ENCODE results near the gene CST3.
"Not testable (repeated sequence)": the region's sequence is repeated elsewhere in the genome, so short reads cannot be mapped to it uniquely, and the experiment has no call there.

Gene CST3

DNA sequence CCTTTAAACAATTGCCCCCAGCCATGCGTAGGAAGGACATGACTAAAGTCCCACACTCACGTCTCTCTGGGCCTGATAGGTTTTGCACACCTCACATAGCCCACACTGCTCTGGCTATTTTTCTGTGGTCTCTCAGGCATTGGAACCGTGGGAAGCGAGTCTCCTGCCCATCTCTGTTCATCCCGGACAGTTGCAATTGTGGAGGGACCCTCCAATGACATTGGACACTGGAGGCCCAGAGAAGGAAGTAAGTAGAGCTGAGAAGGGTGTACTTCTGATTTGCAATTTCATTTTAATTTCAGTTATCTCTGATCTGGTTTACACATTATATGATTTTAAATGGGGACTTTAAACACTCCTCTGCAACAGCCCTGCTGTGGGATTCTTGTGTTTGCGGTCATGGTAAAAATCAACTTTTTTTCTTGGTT, 23.3 kb upstream of the CST3 start:
- H3K27ac ChIP-seq = no peak overlapping the region
- TF ChIP-seq, protein P1, sequence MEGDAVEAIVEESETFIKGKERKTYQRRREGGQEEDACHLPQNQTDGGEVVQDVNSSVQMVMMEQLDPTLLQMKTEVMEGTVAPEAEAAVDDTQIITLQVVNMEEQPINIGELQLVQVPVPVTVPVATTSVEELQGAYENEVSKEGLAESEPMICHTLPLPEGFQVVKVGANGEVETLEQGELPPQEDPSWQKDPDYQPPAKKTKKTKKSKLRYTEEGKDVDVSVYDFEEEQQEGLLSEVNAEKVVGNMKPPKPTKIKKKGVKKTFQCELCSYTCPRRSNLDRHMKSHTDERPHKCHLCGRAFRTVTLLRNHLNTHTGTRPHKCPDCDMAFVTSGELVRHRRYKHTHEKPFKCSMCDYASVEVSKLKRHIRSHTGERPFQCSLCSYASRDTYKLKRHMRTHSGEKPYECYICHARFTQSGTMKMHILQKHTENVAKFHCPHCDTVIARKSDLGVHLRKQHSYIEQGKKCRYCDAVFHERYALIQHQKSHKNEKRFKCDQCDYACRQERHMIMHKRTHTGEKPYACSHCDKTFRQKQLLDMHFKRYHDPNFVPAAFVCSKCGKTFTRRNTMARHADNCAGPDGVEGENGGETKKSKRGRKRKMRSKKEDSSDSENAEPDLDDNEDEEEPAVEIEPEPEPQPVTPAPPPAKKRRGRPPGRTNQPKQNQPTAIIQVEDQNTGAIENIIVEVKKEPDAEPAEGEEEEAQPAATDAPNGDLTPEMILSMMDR (conservative IDR thresholded peaks at IDR 0.05; ENCODE audit: low read depth, low read length) = no peak
- no peaks in the 10 kb centered on the region for H3K27me3 ChIP-seq (ENCODE audit: insufficient read depth, low read depth)
- no peaks in the 10 kb centered on the region for H3K4me1 ChIP-seq (ENCODE audit: low read depth, poor library complexity, severe bottlenecking)
- no peak overlapping the region for H3K4me3 ChIP-seq (IDR thresholded peaks at IDR 0.05; ENCODE audit: insufficient read depth, low read depth, low read length)
- no peaks in the 10 kb centered on the region for H4K20me1 ChIP-seq (ENCODE audit: insufficient read depth)
- H3K36me3 ChIP-seq (ENCODE audit: insufficient read depth) = no peaks in the 10 kb centered on the region
- no peak overlapping the region for H3K9ac ChIP-seq
- no peak overlapping the region for H3K4me2 ChIP-seq
- H2AFZ ChIP-seq (ENCODE audit: low read depth) = no peak overlapping the region
- no peaks in the 10 kb centered on the region for H3K79me2 ChIP-seq (ENCODE audit: insufficient read depth, low read depth)

DNA sequence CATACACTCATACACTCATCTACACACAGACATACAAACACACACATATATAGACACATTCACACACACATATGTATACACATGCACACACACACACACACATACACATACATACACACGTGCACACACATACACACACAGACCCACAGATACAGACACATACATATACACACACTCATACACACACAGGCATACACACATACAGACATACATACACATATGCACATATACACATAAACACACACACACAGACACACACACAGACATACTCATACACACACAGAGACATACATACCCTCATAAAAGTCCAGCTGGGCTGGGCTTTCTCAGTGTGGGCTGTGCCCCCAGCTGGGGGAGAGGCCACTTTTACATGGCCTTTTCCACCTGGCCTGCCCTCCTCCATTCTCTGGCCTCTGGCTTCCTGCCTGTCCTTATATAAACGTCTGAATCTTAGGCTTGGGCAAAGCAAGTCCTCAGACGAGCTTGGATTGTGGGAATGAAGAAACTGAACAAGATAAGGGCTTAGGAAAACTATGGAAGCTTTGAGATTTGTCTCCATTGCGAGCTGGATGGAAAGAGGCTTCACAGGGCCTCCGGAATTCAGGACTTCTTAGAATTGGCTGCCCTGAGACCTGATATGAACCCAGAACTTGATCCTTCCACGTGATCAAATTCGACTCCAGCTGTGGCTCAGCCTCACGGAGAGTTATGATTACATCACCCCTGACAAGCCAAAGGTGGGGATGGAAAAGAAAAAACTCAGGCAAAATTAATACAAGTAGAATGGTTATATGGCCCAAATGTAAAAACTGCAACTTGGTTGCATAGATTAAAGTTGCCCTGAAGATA, 22.5 kb upstream of the CST3 start:
- Histone ChIP-seq H3K36me3 (ENCODE audit: insufficient read depth) (no peaks in the 10 kb centered on the region), H3K27me3 (ENCODE audit: insufficient read depth, low read depth) (no peaks in the 10 kb centered on the region), H3K4me3 (IDR thresholded peaks at IDR 0.05; ENCODE audit: insufficient read depth, low read depth, low read length) (no peak overlapping the region), H2AFZ (ENCODE audit: low read depth) (no peak overlapping the region), H3K9ac (no peak overlapping the region), H3K4me2 (no peak overlapping the region), H3K4me1 (ENCODE audit: low read depth, poor library complexity, severe bottlenecking) (no peaks in the 10 kb centered on the region), H3K27ac (no peak overlapping the region), H4K20me1 (ENCODE audit: insufficient read depth) (no peaks in the 10 kb centered on the region), H3K79me2 (ENCODE audit: insufficient read depth, low read depth) (no peaks in the 10 kb centered on the region)
- TF ChIP-seq, protein P1 (conservative IDR thresholded peaks at IDR 0.05; ENCODE audit: low read depth, low read length) = no peak

DNA sequence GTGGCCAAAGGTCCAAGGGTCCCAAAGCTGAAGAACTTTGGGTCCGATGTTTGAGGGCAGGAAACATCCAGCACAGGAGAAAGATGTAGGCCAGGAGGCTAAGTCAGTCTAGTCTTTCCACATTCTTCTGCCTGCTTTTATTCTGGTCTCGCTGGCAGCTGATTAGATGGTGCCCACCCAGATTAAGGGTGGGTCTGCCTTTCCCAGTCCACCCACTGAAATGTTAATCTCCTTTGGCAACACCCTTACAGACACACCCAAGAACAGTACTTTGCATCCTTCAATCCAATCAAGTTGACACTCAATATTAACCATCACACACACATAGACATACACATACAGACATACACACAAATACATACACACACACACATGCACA, 21.8 kb upstream of the CST3 start:
- H3K9ac ChIP-seq; H3K4me2 ChIP-seq; H3K4me1 ChIP-seq (ENCODE audit: low read depth, poor library complexity, severe bottlenecking); H3K4me3 ChIP-seq (IDR thresholded peaks at IDR 0.05; ENCODE audit: insufficient read depth, low read depth, low read length); H2AFZ ChIP-seq (ENCODE audit: low read depth); H3K36me3 ChIP-seq (ENCODE audit: insufficient read depth); H3K27ac ChIP-seq; H3K27me3 ChIP-seq (ENCODE audit: insufficient read depth, low read depth); H3K79me2 ChIP-seq (ENCODE audit: insufficient read depth, low read depth); H4K20me1 ChIP-seq (ENCODE audit: insufficient read depth): not testable (repeated sequence)

DNA sequence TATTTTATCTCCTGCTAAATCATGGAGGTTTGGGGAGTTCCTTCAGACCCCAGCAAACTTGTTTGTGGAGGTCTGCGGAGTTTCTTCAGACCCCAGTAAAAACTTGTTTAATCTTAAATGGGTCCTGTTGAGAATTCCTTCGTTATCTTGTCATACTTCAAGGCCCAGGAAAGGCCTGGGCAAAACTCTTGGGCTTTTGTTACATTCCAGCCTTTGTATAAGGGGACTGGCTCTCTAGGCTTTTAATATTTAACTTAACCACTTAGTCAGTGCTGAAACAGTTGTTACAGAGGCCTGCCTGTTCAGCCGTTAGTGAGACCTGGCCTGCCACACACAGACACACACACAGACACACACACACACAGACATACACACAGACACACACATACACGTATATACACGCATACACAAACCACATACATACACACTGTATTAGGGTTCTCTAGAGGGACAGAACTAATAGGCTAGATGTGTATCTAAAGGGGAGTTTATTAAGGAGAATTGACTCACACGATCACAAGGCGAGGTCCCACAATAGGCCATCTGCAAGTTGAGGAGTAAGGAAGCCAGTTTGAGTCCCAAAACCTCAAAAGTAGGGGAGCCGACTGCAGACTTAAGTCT, 21.3 kb upstream of the CST3 start:
- no peak overlapping the region for H3K9ac ChIP-seq
- H3K27me3 ChIP-seq (ENCODE audit: insufficient read depth, low read depth) = no peaks in the 10 kb centered on the region
- H4K20me1 ChIP-seq (ENCODE audit: insufficient read depth) = no peaks in the 10 kb centered on the region
- H2AFZ ChIP-seq (ENCODE audit: low read depth) = no peak overlapping the region
- H3K79me2 ChIP-seq (ENCODE audit: insufficient read depth, low read depth) = no peaks in the 10 kb centered on the region
- H3K4me1 ChIP-seq (ENCODE audit: low read depth, poor library complexity, severe bottlenecking) = no peaks in the 10 kb centered on the region
- H3K27ac ChIP-seq = no peak overlapping the region
- no peak overlapping the region for H3K4me2 ChIP-seq
- no peaks in the 10 kb centered on the region for H3K36me3 ChIP-seq (ENCODE audit: insufficient read depth)
- H3K4me3 ChIP-seq (IDR thresholded peaks at IDR 0.05; ENCODE audit: insufficient read depth, low read depth, low read length) = no peak overlapping the region
- TF ChIP-seq, protein P1 (conservative IDR thresholded peaks at IDR 0.05; ENCODE audit: low read depth, low read length) = no peak

DNA sequence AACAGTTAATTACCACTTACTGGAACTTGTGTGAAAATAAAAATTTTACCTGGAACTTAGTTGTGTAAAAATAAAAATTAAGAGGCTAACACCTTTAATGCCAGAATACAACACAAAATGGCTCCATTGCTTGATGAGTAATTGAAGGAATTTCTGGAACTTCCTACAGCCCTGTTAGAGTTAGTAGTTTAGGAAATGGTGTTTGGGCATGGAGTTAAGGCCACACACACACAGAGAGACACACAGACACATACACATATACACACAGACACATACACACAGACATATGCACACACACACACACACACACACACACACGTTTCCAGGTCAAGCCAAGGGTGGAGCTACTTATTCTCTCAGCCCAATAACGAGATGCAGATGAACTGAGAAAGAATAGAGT, 20.6 kb upstream of the CST3 start:
- Histone ChIP-seq H3K27ac (no peak overlapping the region), H3K4me2 (no peak overlapping the region), H3K36me3 (ENCODE audit: insufficient read depth) (no peaks in the 10 kb centered on the region), H3K27me3 (ENCODE audit: insufficient read depth, low read depth) (no peaks in the 10 kb centered on the region), H4K20me1 (ENCODE audit: insufficient read depth) (no peaks in the 10 kb centered on the region), H3K4me3 (IDR thresholded peaks at IDR 0.05; ENCODE audit: insufficient read depth, low read depth, low read length) (no peak overlapping the region), H3K79me2 (ENCODE audit: insufficient read depth, low read depth) (no peaks in the 10 kb centered on the region), H3K4me1 (ENCODE audit: low read depth, poor library complexity, severe bottlenecking) (no peaks in the 10 kb centered on the region), H2AFZ (ENCODE audit: low read depth) (no peak overlapping the region), H3K9ac (no peak overlapping the region)
- TF ChIP-seq, protein P1 (conservative IDR thresholded peaks at IDR 0.05; ENCODE audit: low read depth, low read length) = no peak

Measured in KMS-11 (cell line).